NCI-H146 (cell line): ENCODE results near the gene TNFAIP8L3.
"Not testable (repeated sequence)": the region's sequence is repeated elsewhere in the genome, so short reads cannot be mapped to it uniquely, and the experiment has no call there.

ENCODE experiments used
- DNase-seq: peaks from one replicate; lab custom pipeline; 2025; lab: John Stamatoyannopoulos, UW

Gene TNFAIP8L3

DNA sequence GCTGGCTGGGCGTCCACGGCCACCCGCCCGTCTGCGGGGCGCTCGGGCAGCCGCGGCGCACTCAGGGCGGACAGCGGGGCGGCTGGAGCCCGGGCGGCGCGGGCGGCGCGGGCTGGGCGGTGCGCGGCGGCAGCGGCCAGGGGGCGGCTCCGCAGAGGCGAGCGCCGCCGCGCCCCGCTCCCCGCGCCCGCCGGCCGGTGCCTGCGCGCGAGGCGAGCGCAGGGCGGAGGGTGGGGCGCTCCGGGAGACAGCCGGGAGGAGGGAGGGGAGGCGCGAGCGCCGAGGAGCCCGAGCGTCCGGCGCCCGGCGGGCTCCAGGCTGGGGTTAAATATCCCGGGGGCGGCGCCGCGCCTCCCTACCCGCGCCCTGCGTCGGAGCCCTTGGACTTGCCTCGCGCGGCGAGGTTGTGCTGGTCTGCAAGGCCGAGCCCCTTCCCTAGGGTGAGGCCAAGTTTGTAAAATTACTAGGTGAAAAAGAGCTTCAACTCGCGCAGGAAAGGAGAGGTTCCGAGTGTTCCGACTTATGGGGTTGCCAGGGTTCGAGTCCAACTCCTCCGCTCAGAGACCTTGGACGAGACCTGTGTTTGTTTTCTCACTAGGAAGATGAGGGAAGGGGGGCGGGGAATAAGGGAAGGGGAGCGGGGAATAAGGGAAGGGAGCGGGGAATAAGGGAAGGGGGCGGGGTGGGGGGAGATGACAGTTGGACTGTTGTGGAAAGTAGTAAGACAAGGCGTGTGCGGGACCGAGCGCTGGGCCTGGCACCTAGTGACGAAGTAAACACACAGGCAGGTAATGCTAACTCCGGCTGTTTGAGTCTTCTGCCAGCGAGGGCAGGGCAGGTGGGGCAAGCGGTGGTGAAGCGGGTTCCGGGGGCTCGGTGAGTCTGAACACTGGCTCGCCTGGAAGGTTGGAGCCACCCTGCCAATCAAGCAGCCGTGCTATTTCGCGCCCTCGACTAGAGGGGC lies at the start of gene TNFAIP8L3:
Gene TNFAIP8L3 (minus strand): TSS at position 301 of the 964 bp plus-strand sequence. CDS start 311 bp downstream, outside the sequence.
- DNase-seq: peak; percentile 48

DNA sequence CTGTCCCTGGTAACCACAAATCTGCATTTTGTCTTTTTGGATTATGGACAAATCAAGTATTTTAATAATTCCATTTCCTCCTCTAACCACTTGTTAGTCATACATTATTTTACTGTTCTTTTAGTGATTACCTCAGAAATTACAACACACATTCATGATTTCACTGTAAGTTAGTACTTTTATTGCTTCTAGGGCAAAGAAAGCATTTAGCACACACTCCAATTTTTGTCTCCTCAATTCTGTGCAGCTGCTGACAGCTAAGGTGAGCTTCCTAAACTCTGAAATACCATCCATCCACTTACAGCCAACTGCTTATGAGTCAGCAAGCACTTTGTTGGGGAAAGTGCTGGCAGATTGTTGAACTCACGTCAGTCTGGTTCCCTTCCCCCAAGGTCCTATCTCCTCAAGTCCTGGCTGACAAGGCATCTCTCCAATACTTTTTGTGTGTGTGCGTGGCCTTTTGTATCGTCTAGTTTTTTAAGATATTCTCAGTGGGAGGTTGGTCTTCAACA lies 49.4 kb upstream of the TNFAIP8L3 start:
- DNase-seq: no peak

DNA sequence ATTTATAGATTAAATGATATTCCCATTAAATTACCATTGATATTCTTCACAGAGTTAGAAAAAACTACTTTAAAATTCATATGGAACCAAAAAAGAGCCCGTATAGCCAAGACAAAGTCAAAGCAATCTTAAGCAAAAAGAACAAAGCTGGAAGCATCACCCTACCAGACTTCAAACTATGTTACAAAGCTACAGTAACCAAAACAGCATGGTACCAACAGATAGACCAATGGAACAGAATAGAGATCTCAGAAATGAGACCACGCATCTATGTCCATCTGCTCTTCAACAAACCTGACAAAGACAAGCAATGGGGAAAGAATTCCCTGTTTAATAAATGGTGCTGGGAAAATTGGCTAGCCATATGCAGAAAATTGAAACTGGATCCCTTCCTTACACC lies 45.6 kb upstream of the TNFAIP8L3 start:
- DNase-seq: not testable (repeated sequence)

DNA sequence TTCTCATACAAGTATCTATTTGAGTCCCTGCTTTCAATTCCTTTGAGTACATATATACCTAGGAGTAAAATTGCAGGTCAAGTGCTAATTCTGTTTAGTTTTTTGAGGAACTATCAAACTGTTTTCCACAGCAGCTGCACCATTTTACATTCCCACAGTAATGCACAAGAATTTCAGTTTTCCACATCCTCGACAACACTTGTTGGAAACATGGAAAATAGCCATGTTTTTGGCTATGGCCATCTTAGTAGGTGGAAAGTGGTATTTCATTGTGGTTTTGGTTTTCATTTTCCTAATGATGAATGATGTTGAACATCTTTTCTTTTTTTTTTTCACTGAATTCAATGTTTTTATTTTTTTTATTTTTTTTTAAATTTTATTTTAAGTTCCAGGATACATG lies 44.4 kb upstream of the TNFAIP8L3 start:
- DNase-seq: no peak

DNA sequence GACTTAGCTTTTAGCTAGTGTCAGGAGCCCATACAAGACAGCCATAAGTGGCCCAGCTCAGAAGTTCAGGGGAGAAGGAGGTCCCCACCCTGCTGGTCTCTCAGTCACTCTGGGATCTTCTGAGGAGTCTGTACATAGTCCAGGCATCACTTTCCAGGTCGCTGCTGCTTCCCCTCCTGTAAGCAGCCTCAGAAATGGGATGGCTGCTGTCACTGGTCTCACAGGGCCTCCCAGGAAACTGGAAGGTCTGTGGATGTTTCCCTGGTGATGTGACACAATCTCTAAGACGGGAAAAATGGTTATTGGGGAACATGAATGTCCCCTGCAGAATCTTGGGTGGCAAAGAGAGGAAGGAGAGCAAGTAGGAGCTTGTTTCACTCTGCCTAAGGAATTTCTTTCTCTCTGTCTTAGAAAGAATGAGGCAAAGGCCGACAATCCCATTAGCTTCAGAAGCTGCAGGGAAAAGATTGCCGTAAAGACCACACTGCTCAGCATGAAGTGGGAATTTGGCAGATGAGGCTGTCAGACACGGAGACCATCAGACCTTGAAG lies 43.2 kb upstream of the TNFAIP8L3 start:
- no peak for DNase-seq

DNA sequence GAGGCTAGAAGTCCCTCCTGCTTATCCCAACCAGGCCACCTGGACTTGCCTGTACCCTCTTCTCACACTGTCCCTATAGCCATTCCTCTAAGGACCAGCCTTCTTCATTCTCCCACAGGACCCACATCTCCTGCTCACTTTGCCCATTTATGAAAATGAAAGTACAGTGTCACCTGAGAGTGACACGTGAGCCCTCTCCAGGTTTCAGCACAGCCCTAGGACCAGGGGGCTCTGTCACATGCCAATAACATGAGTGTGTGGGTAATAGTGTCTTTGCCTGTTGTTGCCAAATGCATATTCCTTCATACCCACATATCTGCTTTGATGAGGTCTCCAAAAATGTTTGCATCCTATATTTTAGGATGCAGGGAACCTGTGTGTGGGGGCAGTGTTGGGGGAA lies 42.3 kb upstream of the TNFAIP8L3 start:
- DNase-seq: no peak

DNA sequence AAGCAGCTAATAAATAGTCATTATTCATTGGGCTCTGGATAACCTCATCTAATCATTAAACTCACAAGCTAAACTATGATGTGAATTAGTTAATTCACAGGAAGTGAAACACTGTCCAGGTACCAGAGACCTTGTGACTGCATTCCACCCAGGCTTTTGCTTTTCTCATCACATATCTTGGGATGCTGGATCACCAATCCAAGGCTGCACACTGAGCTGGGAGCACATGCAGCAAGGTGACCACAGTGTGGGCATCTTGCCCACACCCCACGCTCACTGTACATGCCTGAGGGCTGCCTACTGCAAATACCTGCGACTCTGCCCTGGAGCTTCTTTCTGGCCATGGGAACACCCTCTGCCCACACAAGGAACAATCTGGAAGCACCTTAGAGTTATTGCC lies 40.6 kb upstream of the TNFAIP8L3 start:
- DNase-seq: no peak

DNA sequence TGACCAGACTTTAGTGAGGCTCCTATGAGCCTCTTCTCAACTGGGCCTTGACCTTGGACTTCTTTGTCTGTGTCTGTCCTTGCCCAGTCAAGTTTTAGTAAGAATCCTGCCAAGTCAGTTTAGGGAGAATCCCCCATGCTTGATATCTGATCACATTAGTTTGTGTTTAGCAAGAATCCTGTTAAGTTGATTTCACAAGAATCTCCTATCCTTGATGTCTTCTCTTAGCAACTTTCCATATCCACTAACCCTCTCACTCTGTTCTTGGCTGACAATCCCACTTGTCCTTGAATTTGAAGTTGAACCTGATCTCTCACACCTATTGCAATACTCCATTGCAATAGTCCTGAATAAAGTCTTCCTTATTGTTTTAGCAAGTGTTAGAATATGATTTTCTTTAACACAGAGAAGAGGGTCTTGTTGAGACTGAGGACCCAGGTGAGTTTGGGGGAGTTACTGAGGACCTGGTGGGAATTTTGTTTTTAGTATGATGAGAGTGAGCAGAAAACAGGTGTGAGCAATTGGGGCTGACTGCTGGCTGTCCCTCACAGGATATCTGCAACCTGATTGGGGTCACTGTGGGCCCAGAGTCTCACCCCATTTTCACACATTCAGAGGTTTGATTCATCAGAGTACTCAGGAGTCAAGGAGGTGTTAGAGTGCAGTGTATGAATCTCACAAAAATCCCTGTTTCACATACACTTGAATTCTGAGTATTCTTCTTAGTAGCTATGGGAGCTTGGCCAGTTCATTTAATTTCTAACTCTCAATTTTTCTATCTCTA lies 39.9 kb upstream of the TNFAIP8L3 start:
- DNase-seq: no peak

DNA sequence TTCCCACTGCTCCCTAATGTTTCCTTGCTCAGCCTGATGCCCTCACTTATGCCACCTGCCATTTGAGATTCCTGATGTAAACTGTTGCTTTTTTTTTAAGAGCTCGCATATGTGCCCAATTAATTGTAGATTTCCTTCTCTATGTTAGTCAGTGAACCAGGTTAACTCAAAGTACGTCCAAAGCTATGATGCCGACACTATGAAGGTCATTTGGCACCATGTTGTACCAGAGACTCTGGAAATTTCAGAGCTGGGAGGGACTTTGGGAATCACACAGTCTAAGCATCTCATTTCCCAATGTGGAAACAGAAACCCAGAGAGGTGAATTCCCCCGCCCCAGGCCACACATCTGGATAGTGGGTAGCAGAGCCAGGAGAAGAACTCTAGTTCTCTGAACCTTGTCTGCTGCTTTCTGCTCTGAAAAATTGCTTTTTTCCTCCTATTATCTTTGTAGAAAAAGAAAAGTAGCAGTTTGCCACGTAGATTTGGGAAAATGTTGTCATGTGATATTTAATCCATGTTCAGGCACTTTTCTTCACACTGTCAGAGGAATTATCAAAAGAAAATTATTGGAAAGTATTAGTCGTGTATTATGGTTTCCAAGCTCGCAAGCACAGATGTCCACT lies 38.5 kb upstream of the TNFAIP8L3 start:
- DNase-seq: no peak

DNA sequence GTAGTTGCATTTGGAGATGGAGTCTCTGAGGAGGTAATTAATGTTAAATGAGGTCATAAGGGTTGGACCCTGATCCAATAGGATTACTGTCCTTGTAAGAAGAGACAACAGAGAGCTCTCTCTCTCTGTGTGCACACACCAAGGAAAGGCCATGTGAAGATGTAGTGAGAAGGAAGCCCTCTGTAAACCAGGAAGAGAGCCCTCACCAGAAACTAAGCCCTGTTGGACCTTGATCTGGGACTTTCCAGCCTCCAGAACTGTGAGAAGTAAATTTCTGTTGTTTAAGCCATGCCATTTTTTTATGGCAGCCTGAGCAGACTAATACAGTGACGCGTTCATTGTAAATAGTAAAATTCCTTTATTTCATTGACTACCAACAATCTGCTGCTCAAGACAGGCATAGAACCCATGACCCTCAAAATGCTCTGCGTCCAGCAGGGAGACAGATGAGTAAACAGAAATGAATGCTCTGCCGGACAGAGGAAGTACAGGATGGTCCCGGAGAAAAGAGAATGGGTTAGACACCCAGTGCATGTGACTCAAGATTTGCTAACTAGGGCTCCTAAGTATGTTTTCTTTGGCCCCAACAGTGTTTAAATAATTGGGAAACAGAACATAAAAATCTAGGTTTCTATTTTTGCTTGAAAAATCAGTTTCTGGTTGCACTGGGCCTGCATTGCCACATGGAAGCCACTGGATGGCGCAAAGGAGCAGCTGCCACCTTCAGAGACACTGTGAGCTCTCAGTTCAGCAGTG lies 37.9 kb upstream of the TNFAIP8L3 start:
- peak; percentile 11 for DNase-seq

DNA sequence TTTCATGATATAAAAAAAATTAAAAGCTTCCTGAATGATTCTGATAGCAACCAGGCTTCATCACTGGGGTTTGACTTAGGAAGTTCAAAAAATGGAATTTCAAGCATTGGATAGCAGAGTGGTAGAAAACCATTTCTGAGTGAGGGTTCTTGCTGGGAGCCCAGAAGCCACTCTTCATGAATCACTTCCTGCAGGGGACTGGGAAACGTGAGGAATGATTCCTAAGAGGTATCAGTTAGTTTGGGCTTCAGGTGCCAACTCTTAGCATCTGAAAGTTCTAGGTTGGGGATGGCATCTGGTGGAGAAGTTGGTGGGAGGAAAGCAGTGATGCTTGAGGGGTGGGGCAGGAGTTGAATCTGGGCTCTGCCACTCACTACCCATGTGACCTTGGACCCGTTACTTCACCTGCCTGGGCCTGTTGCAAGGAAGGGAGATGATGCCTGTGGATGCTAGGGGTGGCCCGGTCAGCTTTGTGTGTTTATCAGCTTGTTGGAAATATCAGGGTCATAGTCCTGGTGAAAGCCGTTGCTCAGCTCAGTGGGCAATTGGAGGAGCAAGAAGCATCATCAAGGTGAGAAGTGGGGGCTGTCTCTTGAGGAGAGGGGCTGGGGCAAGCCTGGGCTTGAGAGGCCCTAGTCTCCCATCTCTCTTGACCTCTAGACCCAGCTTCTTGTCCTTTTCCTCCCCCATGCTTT lies 37.0 kb upstream of the TNFAIP8L3 start:
- no peak for DNase-seq

DNA sequence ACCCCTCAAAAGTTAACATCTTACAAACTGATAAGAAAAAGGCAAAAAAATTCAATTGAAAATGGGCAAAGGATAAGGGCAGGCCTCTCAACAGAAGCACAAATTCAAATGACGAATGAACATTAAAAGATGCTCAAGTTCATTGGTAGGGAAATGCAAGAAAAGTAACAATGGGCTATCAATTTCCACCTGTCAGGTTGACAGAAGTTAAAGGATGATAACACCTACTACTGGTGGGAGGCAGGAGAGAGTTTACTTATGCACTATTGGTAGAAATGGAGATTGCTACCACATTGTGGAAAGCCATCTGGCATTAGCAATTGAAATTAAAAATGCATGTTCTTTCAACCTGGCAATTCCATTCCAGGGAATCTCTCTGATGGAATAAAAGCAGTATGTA lies 35.6 kb upstream of the TNFAIP8L3 start:
- no peak for DNase-seq

DNA sequence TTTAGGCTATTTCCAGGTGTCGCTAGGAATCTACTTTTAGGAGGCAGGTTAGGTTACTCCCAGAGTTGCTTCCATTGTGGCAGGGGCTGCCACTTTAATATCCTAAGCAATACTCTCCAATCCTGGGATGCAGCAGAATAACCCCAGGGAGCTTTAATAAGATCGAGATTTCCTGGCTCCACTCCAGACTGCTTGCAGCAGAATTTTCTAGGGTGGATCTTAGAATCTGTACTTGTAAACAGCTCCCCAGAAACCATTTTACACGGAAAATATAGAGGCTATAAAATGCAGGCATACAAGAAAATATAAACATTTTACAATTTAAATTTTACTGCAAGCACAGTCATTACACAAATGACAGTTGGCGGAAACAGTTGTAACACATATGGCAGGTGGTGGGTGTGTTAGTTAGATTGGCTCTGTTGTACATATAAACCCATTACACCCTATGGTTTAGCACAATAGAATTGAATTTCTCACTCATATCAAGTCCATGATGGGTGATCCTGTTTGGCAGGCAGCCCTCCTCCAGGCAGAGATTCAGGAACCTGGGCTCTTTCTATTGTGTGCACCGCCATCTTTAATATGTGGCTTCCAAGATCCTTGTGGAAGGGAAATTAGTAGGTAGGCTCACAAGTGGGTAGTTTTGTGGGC lies 35.0 kb upstream of the TNFAIP8L3 start:
- peak; percentile 29 for DNase-seq

DNA sequence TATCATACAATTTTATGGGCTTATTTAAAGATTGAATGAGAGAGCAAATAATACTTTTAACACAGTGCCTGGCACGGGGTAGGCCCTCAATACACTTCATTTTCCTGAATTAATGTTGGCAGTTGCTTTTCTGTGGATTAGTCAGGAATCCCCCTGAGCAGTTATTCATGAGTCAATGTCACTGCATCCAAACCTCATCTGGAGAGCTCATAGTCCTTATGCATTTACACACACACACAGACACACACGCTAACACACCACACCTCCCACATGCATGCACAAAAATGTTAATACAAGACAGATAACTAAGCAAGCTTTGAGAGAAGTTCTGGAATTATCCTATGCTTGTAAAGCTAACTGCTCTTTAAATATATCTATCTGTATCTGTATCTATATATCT lies 34.0 kb upstream of the TNFAIP8L3 start:
- no peak for DNase-seq

DNA sequence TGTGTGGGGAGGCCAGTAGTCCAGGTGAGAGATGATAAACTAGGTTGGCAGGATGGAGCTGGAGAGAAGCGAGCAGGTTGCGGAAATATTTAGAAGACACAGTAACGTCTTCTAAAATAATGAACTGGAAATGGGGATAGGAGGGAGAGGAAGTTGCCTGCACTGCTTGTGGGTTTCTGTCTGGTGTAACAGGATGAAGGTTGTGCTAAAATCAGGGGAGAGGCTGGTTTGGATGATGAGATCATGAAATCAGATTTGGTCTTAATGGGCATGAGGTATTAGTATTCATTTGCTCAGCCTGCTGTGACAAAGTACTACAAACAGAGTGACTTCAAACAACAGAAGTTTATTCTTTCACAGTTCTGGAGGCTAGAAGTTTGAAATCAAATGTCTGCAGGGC lies 32.1 kb upstream of the TNFAIP8L3 start:
- no peak for DNase-seq

DNA sequence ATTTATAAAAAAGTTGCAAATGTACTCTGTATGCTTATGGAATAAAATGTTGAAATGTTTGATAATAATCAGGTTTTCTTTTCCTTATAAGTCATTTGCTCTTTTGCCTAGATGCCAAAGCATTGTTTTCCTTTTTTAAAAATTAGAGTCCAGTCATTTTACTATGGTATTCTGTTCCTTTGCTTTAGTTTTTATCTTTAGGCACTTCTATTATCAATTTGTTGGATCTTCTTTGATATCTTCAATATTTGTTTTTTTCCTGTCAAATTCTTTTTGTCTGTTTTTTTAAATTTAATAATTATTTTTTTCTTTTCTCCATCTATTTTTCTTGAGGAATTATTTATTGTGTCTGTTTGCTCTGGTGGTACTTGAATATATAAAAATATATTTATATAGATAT lies 28.3 kb upstream of the TNFAIP8L3 start:
- not testable (repeated sequence) for DNase-seq

DNA sequence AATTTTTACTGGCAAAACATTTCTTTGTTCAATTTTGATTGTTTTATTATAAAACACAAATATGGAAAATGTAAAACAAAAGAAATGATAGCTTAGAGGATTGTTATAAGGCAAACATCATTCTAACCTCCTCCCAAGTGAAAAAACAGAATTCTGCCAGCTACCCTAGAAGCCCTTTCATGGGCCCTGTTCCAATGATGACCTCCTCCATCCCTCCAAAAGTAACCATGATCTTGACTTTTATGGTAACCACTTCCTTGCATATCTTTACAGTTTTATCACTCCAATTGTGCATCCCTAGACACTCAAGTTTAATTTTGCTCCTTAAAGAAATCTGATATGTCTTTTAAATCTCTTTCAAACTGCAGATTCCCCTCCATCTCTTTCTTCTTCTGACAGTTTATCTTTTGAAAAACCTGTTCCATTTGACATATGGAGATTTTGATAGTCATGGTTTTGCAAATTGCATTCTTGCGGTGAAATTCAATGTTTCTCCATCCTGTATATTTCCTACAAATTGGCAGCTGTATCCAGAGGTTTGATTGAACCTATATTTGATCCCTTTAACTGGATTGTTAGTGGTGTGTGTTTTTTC lies 27.0 kb upstream of the TNFAIP8L3 start:
- no peak for DNase-seq

DNA sequence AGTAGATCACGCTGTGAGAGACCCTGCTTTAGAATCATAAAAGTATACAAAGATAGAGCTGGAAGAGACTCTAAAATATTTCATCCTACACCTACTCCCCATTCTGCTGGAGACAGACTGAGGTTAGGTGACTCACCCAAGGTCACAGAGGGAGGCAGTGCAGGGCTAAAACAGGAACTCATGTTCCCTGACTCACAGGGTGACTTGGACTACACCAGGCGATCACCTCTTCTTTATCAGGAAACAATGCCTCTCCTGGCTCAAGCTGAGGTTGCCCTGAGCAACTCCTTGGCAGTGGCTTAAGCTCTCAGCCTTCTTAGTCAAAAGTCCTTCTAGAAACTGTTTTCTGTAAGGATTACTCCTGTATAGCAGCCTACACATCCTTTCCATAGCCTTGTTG lies 26.4 kb upstream of the TNFAIP8L3 start:
- no peak for DNase-seq

DNA sequence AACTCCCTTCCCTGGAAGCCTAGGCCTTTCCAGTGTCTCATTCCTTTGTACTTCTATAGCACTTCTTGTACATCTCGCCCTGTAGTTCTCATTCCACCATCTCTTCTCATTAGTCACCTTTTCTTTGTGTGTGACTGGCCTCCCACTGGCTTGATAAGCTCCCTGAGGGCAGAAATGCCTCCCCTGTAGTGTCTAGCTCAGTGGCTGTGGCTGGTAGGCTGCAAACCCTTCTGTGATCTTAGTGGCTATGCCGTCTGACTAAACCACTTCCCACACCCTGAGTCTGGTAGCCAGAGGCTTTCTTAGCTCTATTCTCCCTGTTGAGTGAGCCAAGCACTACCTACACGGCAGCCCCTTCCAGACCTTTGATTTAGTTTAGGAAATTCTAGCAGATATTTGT lies 24.4 kb upstream of the TNFAIP8L3 start:
- DNase-seq: no peak

DNA sequence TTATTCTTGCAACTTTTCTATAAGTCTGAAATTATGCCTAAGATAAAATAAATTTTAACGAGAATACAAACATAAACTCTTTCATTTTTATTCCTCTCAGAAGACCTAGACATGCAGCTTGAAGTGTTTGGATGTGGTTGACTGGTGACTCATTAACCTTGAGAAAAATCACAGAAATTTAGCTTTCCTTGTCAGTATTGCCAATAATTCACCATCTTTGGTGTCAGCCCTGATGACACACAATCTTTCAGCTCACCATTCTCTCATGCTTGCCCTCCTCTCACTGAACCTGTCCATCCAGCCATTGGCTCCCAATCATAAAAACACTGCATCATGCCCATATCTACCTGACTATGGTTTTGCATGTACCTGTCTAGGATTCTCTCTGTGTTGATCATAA lies 22.6 kb upstream of the TNFAIP8L3 start:
- DNase-seq: no peak
